HG02623 (cell line): ENCODE data around the gene SUGCT.

ENCODE experiments used
- ATAC-seq: cut with Tn5 transposase; IDR thresholded peaks from one replicate; pipeline ENCODE4 v1.9.1; 2021; ENCODE audit warnings: moderate library complexity; ENCODE audit not compliant: unreplicated experiment

The SUGCT gene

DNA sequence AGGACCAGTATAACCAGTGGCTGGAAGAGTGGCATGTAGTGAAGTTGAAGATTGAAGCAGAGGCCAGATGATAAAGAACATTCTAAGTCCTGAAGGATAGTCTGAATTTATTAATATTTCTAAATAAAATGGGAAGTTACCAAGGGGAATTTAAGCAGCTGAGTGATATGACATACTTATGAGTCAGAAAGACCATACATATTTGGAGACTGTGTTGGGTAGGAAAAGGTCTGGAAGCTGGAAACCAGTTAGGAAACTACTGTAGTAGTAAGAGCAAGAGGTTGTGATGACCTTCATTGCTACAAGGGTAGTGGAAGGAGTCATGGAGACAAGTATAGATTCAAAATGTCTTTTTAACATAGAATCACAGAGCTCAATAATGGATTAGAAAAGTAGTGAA is 752.3 kb downstream of the SUGCT start:
- ATAC-seq: no peak

DNA sequence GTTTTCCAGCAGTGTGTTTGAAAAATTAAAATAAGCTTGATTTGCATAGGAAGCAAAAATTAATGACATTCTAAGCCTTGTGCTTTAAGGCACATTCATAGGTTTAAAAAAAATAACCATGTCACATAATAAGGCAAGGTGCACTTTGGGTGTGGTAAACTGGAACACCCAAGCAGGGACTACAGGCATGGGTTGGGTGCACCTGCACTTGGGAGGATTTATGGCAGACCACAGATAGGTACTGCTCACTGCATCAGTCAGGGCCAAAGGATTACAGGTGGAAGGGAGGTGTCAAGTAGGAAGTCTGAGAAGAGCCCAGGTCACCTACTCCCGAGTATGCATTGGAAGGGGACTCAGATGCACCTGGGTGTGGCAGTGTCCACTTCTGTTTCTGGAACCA is 753.7 kb downstream of the SUGCT start:
- ATAC-seq: no peak

GRCh38 chr7:40889099-40889498 is 754.3 kb downstream of the SUGCT start:
- no peak for ATAC-seq

GRCh38 chr7:40889539-40889938 is 754.7 kb downstream of the SUGCT start:
- ATAC-seq: no peak

GRCh38 chr7:40890088-40890692 is 755.4 kb downstream of the SUGCT start:
- ATAC-seq: no peak

- no peak for ATAC-seq
Observed at GRCh38 chr7:40891232-40891631, 756.4 kb downstream of the SUGCT start.

DNA sequence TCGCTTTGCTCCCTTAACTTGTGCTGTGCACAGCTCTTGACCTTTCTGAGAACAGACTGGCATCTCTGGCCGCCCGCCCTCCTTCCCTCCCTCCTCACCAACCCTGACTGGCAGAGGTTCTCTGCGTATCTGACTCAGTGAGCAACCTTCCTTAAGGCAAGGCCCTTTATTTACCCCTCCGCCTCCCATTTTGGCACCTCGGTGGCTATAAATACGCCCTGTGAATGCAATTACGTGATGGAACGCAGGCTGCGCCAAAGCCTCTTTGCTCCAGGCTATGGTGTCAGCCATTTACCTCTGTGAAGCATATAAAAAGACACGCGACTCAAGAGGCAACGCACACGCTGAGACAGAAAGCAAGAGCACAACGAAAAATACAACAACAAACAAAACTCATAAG is 764.3 kb downstream of the SUGCT start:
- ATAC-seq: no peak

- ATAC-seq: no peak
Observed at GRCh38 chr7:40899636-40900507, 765.1 kb downstream of the SUGCT start.

DNA sequence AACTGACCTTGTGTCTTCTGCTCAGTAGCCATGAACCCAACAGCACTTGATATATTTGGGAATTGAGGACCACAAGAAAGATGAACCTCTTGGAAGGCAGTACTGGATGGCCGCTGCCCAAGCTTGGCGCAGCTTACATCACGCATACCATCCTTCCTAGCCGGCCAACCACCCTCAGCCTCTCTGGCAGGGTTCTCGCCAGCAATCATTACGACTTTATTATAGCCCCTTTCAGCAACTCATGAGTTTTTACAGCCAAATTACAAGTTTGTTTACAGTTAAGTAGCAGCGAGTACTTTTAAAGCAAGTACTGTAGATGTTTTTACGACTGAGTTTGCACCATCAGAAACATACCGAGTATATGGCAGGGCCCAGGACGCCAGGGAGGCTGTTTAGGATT is 769.1 kb downstream of the SUGCT start:
- ATAC-seq: no peak

GRCh38 chr7:40907286-40907685 is 772.5 kb downstream of the SUGCT start:
- ATAC-seq: no peak

DNA sequence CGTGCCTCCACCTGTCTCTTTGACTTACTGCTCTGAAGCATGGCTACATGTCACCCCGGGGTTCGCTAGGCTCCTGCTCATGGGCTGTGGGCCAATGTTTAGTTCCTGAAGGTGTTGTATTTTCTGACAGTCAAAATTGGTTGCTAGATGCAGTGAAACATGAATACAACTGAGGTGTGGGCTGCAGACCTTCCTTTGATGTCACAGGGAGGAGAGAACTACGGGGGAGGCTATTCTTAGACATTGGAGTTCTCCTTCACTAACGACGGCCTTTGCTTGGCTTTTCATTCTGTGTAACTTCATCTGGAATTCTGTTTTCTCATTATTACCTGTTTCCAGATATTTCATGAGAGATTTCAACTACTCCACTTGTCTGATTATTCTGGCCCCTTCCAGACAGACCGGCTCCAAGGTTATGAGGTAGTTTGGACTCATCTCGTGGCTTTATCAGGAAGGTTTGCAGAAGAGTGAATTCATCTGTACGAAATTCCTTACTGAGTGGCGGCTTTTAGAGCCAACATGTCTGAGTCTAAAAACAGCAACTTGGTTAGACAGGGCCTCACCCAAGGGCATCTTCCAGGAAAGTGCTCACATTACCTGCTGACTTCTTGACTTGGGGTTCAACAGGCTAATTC is 774.7 kb downstream of the SUGCT start:
- no peak for ATAC-seq
